Neuron (in vitro differentiated cells): Measurements from ENCODE around the gene BLTP2.

ENCODE experiments used
- H2AFZ ChIP-seq: one replicate; pipeline ENCODE4 v1.6.1; 2013; ENCODE audit warnings: low read depth, mild to moderate bottlenecking, inconsistent platforms, low read length, moderate library complexity
- H3K27me3 ChIP-seq: one replicate; pipeline ENCODE4 v1.6.1; 2013; ENCODE audit warnings: low read length; ENCODE audit not compliant: insufficient read depth
- H3K36me3 ChIP-seq: one replicate; pipeline ENCODE4 v1.6.1; 2013; ENCODE audit warnings: low read length; ENCODE audit not compliant: insufficient read depth
- H3K4me1 ChIP-seq: one replicate; pipeline ENCODE4 v1.6.1; 2013; ENCODE audit warnings: low read length; ENCODE audit not compliant: insufficient read depth
- H3K4me3 ChIP-seq: 2 replicates; pipeline ENCODE4 v1.5.1; 2013; ENCODE audit warnings: mild to moderate bottlenecking, low read length, moderate library complexity
- H3K9me3 ChIP-seq: one replicate; pipeline ENCODE4 v1.6.1; 2013; ENCODE audit warnings: low read length

Gene BLTP2

DNA sequence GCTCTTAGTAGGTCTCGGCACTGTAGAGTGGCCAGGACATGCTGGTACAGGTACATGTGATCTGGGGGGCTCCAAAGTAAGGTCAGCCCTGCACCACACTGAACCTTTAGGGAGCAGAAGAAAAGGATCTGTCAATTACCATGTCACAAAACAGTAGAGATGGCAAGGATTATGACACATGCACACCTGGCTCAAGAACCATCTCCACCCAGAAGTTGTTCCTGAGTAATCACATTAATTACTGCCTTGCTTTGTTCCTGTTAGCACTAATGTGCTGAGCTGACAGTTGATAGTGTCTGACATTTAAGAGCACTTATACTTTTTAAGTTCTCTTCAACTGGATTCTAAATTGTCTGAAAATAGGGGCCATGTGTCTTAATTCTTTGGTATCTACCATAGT is 9.5 kb downstream of the BLTP2 start:
- H3K27me3 ChIP-seq = no peaks in the 10 kb centered on the region
- H3K36me3 ChIP-seq = peaks cover 94% of the 10 kb centered on the region
- no peak overlapping the region for H3K4me3 ChIP-seq
- no peaks in the 10 kb centered on the region for H3K9me3 ChIP-seq
- no peaks in the 10 kb centered on the region for H3K4me1 ChIP-seq
- H2AFZ ChIP-seq = no peak overlapping the region

DNA sequence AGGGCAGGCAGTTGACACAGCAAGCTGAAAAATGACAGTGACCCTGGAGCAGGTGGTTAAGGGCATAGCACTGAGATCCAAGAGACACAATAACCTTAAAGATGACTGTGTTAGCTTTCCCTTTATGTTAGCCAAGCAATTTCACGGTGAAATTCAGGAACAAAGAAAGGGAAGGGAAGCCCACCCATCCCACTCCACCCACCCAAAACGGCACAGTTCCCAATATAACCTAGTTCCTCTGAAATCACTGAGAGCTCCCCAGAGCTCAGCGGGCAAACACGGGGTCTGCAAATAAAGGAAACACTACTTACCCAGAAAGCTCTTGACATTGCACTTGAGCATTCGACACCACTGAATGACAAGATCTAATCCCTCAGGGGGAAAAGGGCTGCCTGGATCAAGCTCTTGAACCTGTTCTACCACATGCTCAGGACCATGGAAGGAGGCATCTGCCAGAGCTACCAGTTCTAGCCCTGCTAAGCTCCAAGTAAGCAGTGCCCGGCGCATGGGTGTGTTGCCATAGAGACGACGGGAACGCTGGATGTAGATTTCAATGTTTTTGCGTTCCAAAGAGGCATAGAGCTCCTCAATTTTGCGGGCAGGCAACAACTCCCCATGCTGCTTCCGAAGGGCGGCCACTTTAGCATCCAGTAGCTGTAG is 10.6 kb downstream of the BLTP2 start:
- Histone ChIP-seq H3K4me1 (no peaks in the 10 kb centered on the region), H3K9me3 (no peaks in the 10 kb centered on the region), H3K4me3 (no peak overlapping the region), H3K27me3 (no peaks in the 10 kb centered on the region), H2AFZ (no peak overlapping the region), H3K36me3 (peaks cover 97% of the 10 kb centered on the region)

DNA sequence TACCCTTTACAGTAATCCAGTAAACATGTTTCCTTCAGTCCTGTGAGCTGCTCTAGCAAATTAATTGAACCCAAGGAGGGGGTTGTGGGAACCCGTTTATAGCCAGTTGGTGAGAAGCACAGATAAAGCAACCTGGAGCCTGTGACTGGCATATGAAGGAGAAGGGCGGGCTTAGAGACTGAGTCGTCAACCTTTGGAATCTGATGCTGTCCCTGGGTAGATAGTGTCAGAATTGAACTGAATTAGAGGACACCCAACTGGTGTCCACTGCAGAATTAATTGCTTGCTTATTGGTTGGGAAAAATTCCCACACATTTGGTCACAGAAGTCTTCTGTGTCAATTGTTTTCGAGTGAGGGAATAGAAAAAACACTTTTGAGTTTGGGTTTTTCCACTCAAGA is 18.1 kb downstream of the BLTP2 start:
- Histone ChIP-seq H3K27me3 (no peaks in the 10 kb centered on the region), H3K4me1 (no peaks in the 10 kb centered on the region), H3K4me3 (no peak overlapping the region), H3K9me3 (no peaks in the 10 kb centered on the region), H2AFZ (no peak overlapping the region), H3K36me3 (peaks cover 83% of the 10 kb centered on the region)

DNA sequence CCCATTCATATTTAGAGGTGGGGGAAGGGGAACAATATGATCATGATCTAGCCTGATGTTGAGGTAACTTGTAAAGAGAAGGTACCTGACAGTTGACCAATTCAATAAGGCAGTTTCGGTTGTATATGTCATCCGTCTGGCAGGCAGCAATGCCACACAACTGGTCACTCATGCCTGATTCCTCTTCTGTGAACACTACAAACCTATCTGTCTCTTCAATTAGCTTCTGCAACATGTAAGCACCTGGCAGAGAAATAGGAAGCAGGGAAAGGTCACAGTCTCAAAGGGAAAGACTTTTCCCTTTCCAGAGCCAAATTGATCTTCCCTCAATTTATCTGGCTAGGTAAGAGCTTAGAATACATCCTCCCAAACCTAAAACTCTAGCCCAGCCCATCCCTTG is 20.8 kb downstream of the BLTP2 start:
- peaks cover 86% of the 10 kb centered on the region for H3K36me3 ChIP-seq
- no peaks in the 10 kb centered on the region for H3K9me3 ChIP-seq
- no peaks in the 10 kb centered on the region for H3K27me3 ChIP-seq
- no peaks in the 10 kb centered on the region for H3K4me1 ChIP-seq
- no peak overlapping the region for H2AFZ ChIP-seq
- H3K4me3 ChIP-seq = no peak overlapping the region

DNA sequence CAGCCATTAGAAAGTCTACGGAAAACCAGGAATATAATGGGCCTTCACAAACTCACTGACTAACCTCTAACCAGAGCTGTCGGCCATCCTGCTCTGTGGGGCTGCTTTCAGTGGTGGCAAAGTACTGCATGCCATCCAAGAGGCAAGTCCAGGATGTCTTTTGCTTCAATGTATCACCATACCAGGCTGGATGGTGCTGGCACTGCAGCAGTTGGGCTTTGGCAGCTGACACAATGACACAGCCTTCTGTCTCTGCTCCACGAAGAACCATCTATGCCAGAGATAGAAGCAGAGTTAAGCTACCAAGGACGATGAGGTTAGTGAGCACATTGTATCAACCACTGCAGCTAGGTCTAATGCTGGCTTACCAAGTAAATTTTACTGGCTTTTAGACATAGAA is 21.3 kb downstream of the BLTP2 start:
- H3K4me1 ChIP-seq = no peaks in the 10 kb centered on the region
- no peaks in the 10 kb centered on the region for H3K9me3 ChIP-seq
- no peak overlapping the region for H2AFZ ChIP-seq
- H3K27me3 ChIP-seq = no peaks in the 10 kb centered on the region
- no peak overlapping the region for H3K4me3 ChIP-seq
- peaks cover 88% of the 10 kb centered on the region for H3K36me3 ChIP-seq

DNA sequence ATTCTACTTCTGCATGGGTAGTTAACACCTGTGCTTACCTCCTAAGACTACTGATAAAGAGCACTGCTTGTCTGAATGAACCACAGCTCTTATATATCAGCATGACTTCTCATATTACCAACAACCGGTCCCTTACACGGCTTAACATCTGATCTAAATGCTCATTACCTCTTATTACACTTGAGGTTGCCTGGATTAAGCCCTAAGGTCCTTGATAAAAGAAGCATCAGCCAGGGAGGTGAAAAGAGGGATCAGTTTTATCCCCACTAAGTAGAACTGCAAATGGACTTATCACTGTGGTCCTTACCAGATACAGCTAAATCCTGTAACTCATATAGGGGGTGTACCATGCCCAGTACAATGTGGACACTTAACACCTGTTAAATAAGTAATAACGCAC is 22.8 kb downstream of the BLTP2 start:
- Histone ChIP-seq H3K4me3 (no peak overlapping the region), H3K27me3 (no peaks in the 10 kb centered on the region), H2AFZ (no peak overlapping the region), H3K9me3 (no peaks in the 10 kb centered on the region), H3K36me3 (peaks cover 92% of the 10 kb centered on the region), H3K4me1 (no peaks in the 10 kb centered on the region)

DNA sequence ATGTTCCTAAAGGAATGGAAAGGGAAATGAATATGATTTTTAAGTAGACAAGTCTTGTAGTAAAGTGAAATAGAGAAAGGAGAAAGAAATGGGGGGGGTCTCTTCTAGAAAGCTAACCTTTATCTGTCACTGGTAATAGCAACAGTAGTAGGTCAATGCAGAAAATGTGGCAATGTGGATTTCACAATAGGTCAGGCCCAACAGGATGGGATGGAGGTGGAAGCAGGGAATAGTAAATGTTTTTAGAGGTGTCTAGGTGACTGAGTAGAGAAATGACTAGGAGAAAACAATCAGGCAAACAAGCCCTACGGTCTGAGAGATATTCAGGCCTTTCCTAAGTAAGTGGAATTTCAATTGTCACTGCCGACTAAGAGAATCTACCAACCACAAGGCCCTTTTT is 24.9 kb downstream of the BLTP2 start:
- H3K36me3 ChIP-seq = peaks cover 96% of the 10 kb centered on the region
- no peaks in the 10 kb centered on the region for H3K27me3 ChIP-seq
- H3K9me3 ChIP-seq = no peaks in the 10 kb centered on the region
- H3K4me1 ChIP-seq = no peaks in the 10 kb centered on the region
- H2AFZ ChIP-seq = no peak overlapping the region
- no peak overlapping the region for H3K4me3 ChIP-seq

DNA sequence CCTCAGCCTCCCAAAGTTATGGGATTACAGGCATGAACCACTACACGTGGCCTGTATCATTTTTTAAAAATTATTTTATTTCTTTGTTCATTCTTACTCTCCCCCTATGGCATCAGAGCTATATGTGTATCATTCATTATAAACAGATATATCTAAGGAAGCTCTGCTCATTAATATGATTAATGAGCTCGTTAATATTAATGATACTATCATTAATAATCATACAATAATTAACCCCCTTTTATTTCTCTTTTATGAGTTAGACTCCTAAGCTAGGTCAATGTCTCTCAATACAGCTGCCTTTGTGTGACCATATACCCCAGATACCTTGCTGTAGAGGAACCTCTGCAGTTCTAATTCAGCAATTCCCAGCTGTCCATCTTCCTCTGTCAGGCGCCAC is 26.5 kb downstream of the BLTP2 start:
- H3K4me3 ChIP-seq = no peak overlapping the region
- H2AFZ ChIP-seq = no peak overlapping the region
- peaks cover 96% of the 10 kb centered on the region for H3K36me3 ChIP-seq
- no peaks in the 10 kb centered on the region for H3K9me3 ChIP-seq
- H3K27me3 ChIP-seq = no peaks in the 10 kb centered on the region
- H3K4me1 ChIP-seq = no peaks in the 10 kb centered on the region

DNA sequence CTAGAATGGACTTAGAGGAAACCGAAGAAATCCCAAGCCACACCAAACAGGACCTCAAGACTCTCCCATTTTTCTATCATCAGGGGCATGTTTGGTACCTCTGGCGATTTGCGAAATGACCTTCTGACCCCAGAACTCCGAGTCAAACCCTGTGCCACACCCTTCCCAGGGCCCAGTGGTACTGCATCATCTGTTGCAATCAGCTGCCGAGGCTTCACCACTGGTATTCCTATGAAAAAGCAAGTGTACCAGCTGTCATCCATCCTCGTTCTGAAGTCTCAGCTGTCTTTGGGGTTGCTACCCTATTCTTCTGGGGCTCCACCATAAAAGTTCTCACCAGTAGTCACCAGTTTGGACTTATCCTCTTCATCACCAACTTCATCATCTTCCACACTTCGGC is 28.7 kb downstream of the BLTP2 start:
- H3K4me1 ChIP-seq = no peaks in the 10 kb centered on the region
- H3K4me3 ChIP-seq = no peak overlapping the region
- peaks cover 95% of the 10 kb centered on the region for H3K36me3 ChIP-seq
- no peak overlapping the region for H2AFZ ChIP-seq
- no peaks in the 10 kb centered on the region for H3K27me3 ChIP-seq
- H3K9me3 ChIP-seq = no peaks in the 10 kb centered on the region

DNA sequence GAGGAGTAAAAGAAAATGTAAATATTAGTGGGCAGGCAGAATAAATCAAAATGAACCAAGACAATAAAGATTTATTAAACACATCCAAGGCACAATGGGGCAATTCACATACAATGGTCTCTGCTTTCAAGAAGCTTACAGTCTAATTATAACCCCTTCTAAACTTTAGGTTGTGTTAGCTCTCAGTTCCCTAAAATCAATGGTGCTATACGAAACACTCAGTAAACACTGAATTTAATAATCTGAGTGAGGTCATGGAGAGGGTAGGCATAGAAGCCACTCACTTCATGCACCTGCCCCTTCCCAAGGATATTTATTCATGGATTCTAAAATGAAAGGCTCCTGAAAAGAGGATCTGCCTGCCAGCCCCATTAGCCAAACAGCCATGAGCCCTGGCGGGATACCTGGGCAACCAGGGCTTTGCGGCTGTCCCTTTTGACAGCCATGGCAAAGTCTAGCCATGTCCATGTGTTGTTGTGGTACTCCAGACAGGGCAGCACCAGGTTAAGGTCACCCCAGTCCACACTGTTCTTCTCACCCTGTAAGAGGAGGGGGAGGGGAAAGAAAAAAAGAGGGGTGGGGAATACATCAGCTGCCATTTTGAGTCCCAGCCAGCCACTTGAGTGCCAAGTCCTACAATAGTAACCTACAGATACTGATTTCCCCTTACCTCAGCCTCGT is 29.6 kb downstream of the BLTP2 start:
- peaks cover 95% of the 10 kb centered on the region for H3K36me3 ChIP-seq
- no peak overlapping the region for H3K4me3 ChIP-seq
- H3K27me3 ChIP-seq = no peaks in the 10 kb centered on the region
- no peaks in the 10 kb centered on the region for H3K9me3 ChIP-seq
- H2AFZ ChIP-seq = no peak overlapping the region
- no peaks in the 10 kb centered on the region for H3K4me1 ChIP-seq

DNA sequence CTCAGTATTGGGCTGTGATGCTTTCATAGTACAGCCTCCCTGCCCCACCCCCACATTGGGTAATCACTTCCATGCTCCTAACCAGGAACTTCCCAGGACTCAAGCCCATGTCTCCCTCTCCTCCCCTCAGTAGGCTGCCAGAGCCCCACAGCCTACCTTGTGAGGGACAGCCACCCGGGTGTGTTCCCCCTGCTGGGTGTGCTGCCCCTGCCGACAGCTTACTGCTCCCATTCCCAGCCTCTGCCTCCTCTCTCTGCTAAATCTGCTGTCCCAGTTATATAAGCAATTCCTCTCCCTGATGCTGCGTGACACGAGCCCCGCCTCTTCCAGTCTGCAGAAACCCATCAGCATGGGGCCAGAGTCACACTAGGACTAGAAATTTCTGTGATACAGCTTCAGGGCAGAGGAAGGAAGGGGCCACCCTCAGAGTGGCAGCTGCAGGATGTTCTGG is 31.0 kb downstream of the BLTP2 start, which contains the start of gene RSKR:
TSS of gene RSKR (minus strand) at position 255 of the 451 bp plus-strand sequence. CDS start at position 231, 24 bp downstream.
- H2AFZ ChIP-seq = no peak within 1 kb of the TSS
- no peak within 1 kb of the TSS for H3K4me3 ChIP-seq
- peaks cover 90% of the 10 kb centered on the region for H3K36me3 ChIP-seq
- no peaks in the 10 kb centered on the region for H3K9me3 ChIP-seq
- H3K27me3 ChIP-seq = no peaks in the 10 kb centered on the region
- no peaks in the 10 kb centered on the region for H3K4me1 ChIP-seq

DNA sequence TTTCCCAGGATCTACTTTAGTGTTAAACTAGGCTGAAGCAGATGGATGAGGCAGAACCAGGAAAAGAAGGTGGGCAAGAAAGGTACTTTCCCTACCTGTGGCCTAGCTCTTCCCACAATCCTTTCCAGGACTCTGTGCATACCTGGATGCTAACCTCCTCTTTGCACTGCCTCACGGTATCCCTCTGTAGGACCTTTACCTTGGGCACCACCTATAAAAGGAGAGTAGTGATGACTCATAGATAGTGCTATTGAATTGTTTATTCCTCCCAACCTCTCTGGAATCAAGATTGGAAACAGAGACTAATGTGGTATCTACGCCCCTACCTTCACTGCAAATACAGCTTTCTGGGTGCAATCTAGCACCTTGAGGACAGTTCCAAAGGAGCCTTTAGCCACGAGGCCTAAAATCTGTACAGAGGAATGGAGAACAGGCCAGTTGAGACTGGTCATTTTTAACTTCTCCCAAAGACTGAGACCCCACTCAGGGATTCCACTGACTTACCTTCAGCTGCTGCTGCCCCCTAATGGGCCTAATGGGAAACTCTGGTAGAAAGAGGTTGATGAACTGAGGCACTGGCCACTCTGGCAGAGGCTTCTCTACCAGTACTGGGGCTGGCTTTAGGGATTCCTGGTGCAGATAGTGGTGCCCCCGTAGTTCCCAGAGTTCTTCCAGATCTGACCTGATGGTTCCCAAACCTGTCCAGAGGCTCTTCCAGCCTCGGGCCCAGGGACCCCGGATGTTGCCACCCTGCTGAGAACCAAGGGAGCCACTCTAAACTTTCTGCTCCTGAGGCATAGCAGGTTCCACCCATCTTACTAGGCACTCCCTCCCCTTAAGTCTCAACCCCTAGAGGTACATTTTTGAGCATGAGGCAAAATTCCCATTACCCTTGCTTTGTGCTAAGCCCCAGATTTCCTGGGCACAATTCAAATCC is 31.8 kb downstream of the BLTP2 start:
- Histone ChIP-seq H2AFZ (no peak overlapping the region), H3K4me1 (no peaks in the 10 kb centered on the region), H3K27me3 (no peaks in the 10 kb centered on the region), H3K4me3 (no peak overlapping the region), H3K36me3 (peaks cover 84% of the 10 kb centered on the region), H3K9me3 (no peaks in the 10 kb centered on the region)

DNA sequence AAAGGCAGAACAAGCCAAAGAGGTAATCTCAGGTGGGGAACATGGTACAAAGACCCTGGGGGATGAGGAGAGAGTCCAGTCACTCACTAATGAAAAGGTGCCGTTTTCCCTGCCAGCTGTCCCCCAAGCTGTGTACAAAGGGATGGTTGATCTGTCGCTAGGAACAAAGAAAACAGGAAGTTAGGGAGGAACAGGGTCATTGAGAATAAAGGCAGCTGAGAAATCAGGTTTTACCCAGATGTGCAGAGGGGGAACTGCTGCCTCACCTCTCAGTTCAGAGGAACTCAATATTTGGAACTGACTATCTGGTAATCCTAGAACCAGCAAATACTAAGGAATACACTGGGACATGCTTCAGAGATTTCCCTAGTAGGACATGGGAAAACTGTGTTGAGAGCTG is 32.4 kb downstream of the BLTP2 start:
- Histone ChIP-seq H3K27me3 (no peaks in the 10 kb centered on the region), H2AFZ (no peak overlapping the region), H3K4me3 (no peak overlapping the region), H3K4me1 (no peaks in the 10 kb centered on the region), H3K9me3 (no peaks in the 10 kb centered on the region), H3K36me3 (peaks cover 80% of the 10 kb centered on the region)
